GM12875 (cell line): ENCODE results near the gene ARID3B.

Experiments used
- H3K4me3 ChIP-seq: one replicate; pipeline ENCODE4 v1.5.1; 2011; ENCODE audit warnings: low read depth, low read length, control low read depth
- CTCF ChIP-seq: IDR thresholded peaks from 2 replicates; pipeline ENCODE4 v1.5.1; 2011; ENCODE audit warnings: low read depth, mild to moderate bottlenecking, control low read depth, inconsistent platforms, low read length, moderate library complexity, borderline replicate concordance; ENCODE audit not compliant: insufficient read depth

ARID3B gene

GRCh38 chr15:74633781-74634180, 92.8 kb downstream of the ARID3B start:
- no peak overlapping the region for H3K4me3 ChIP-seq
- no peak for TF ChIP-seq CTCF

DNA sequence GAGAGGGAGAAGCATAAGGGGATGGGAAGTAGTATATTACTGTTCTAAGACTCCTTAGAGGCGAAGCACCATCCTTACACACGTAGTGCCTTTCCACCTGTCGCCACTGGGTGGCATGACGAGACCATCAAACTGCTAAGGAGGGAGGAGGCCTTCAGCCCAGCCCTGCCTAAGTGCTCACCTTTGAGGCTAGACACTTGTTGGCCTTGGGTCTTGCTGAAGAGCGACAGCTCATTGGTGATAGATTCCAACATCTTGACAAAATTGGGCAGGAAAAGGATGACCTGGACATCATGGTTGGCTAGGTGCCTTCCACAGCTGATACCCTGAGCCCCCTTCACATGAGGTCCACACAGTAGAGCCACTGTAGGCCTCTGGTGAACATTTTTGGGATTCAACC, 94.2 kb downstream of the ARID3B start:
- peak; percentile 91 for TF ChIP-seq CTCF
- H3K4me3 ChIP-seq, result no peak overlapping the region

DNA sequence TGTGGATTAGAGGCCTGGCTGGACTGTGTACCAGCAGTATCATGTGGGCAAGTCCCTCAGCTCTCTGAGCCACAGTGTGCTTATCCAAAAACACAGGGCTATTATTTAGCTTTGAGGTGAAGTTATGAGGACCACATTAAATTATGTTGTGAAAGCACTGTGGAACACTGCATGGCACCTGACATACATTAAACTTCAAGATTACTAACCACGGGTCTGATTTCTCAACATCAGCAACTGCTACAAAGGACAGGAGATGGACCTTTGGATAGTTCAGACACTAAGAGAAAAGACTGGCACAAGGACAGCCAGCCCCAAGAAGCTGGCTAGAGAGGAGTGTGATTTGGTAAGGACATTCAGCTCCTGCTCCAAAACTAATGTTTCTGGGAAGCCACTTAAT, 96.0 kb downstream of the ARID3B start:
- TF ChIP-seq CTCF, result no peak
- H3K4me3 ChIP-seq, result no peak overlapping the region

- no peak overlapping the region for H3K4me3 ChIP-seq
- no peak for TF ChIP-seq CTCF
These were observed 100.1 kb downstream of the ARID3B start for GRCh38 chr15:74641151-74641550.

GRCh38 chr15:74642348-74642733, 101.3 kb downstream of the ARID3B start:
- H3K4me3 ChIP-seq, result no peak overlapping the region
- no peak for TF ChIP-seq CTCF

- no peak overlapping the region for H3K4me3 ChIP-seq
- no peak for TF ChIP-seq CTCF
These were observed 102.0 kb downstream of the ARID3B start for GRCh38 chr15:74642734-74643664.

- no peak for TF ChIP-seq CTCF
- H3K4me3 ChIP-seq, result no peak overlapping the region
These were observed 102.7 kb downstream of the ARID3B start for GRCh38 chr15:74643665-74644204.
